ENCODE measurements around the gene ZNF512B. TPM values are rescaled to one million over a fixed set of nuclear protein-coding genes. Genes with fewer than 3 reads are reported as not detected.

ZNF512B gene
- total RNA-seq, 1 donor from 2014 or later, result 17.8 TPM

MicroRNA genes within 50 kb of the gene (microRNA counts, 767-probe panel; counts per million panel counts)
- microRNA hsa-miR-1914-5p (not detected), microRNA hsa-miR-647 (not detected), microRNA hsa-miR-941 (not detected)

Small RNA genes lying within 50 kb of the gene (microRNA-seq; reads per million reads assigned to microRNA genes)
- gene MIR1914 (0.97 reads per million), gene MIR647 (not detected), gene MIR941-1 (not detected), gene MIR941-2 (not detected), gene MIR941-3 (not detected), gene MIR941-4 (not detected), gene MIR941-5 (not detected)

Other genes starting within 250 kb of the ZNF512B start
- 9.4 and 13.6 TPM in 2 replicates for gene LIME1, start 233.3 kb downstream of the ZNF512B start, total RNA-seq
- 96.8 and 104 TPM in 2 replicates for gene SLC2A4RG, start 230.2 kb downstream of the ZNF512B start, total RNA-seq
- gene ZBTB46, start 138.7 kb downstream of the ZNF512B start, total RNA-seq, result 19.6 and 20.9 TPM in 2 replicates
- gene ABHD16B, start 108.4 kb downstream of the ZNF512B start, total RNA-seq, result not detected in 2 replicates
- 94.4 and 99.0 TPM in 2 replicates for gene TPD52L2, start 104.7 kb downstream of the ZNF512B start, total RNA-seq
- 49.3 and 60.7 TPM in 2 replicates for gene DNAJC5, start 74.8 kb downstream of the ZNF512B start, total RNA-seq
- 19.9 and 22.3 TPM in 2 replicates for gene UCKL1, start 13.5 kb downstream of the ZNF512B start, total RNA-seq
- 1.1 and 9.2 TPM in 2 replicates for gene SAMD10, start 9.7 kb upstream of the ZNF512B start, total RNA-seq
- gene PRPF6, start 11.2 kb upstream of the ZNF512B start, total RNA-seq, result 42.4 and 49.4 TPM in 2 replicates
- 0.45 and 0.47 TPM in 2 replicates for gene C20orf204, start 66.3 kb upstream of the ZNF512B start, total RNA-seq
- gene SOX18, start 79.7 kb upstream of the ZNF512B start, total RNA-seq, result not detected in 2 replicates
- gene TCEA2, start 93.3 kb upstream of the ZNF512B start, total RNA-seq, result 18.9 and 21.6 TPM in 2 replicates
- 10.7 and 16.4 TPM in 2 replicates for gene RGS19, start 109.6 kb upstream of the ZNF512B start, total RNA-seq
- gene OPRL1, start 110.2 kb upstream of the ZNF512B start, total RNA-seq, result 1.0 and 1.1 TPM in 2 replicates
- 0.24 TPM in 1 of 2 replicates, not detected in the other for gene LKAAEAR1, start 114.5 kb upstream of the ZNF512B start, total RNA-seq
- gene NPBWR2, start 137.6 kb upstream of the ZNF512B start, total RNA-seq, result not detected in 2 replicates
- gene MYT1, start 194.5 kb upstream of the ZNF512B start, total RNA-seq, result not detected in 2 replicates

Data from myocyte (in vitro differentiated cells).